NOMO-1 treated with dmso at 0.1 percent for 144 hours (cell line): ENCODE results near the gene MAD2L2.
A peak's percentile ranks its signal among the peaks of the same experiment; 100 is the strongest.

Experiments
- DNase-seq: peaks from one replicate; lab custom pipeline; 2025; ENCODE audit not compliant: unreplicated experiment; lab: John Stamatoyannopoulos, UW

The MAD2L2 gene

DNA sequence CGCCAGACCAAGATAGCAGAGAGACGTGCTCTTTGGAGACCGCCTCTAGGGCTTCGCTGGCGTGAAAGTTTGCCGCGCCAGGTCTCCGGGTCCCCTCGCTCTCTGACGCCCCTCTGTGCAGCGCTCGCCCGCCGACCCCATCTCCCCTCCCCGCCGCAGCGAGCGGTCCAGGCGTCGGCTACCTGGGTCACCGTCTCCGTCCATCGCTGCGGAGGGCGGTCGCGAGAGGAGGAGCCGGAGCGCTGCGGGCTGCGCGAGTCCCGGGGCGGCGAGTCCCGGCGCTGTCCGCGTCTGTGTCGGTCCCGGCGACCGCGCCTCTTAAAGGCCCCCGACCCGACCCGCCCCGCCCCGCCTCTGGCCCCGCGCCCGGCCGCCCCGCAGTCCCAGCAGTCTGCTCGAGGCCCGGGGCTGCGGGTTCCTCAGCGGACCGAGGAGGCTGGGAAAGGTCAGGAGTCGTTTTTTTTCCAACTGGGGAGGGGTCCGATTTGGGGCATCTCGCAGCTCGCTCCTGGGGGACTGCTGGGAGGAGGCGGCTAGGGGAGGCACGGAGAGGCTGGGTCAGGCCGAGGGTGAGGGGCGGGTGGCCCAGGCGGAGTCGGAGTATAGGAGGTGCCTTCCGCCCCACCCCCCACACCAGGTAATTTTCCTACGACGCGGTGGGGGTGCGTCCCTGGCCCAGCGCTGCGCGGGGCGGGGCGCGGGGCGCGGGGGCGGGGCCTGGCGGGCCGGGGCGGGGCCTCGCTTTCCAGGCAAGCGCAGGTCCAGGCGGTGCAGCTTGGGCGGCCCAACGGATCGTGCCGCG lies 26.6 kb downstream of the MAD2L2 start, which contains the start of the genes FBXO2 and FBXO44:
Gene FBXO2, minus strand, starts transcription at position 293 of the 802 bp plus-strand sequence. Its CDS starts 89 bp downstream, at position 204.
Gene FBXO44, plus strand, starts transcription at position 741 of the 802 bp plus-strand sequence. CDS start 959 bp downstream, outside the sequence.
- no peak for DNase-seq

DNA sequence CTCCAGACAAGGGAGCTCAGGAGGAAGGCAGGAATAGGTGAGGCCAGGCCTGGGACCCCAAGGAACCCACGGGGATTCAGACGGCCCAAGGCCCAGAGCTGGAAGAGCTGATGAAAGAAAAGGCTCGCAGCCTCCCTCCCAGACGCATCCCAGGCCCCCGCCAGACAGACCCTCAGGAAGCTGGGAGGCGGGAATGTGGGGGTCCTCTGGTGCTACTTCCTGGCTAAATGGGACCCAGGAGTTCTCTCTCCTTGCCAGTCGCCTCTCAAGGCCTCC lies 27.1 kb downstream of the MAD2L2 start:
- no peak for DNase-seq

DNA sequence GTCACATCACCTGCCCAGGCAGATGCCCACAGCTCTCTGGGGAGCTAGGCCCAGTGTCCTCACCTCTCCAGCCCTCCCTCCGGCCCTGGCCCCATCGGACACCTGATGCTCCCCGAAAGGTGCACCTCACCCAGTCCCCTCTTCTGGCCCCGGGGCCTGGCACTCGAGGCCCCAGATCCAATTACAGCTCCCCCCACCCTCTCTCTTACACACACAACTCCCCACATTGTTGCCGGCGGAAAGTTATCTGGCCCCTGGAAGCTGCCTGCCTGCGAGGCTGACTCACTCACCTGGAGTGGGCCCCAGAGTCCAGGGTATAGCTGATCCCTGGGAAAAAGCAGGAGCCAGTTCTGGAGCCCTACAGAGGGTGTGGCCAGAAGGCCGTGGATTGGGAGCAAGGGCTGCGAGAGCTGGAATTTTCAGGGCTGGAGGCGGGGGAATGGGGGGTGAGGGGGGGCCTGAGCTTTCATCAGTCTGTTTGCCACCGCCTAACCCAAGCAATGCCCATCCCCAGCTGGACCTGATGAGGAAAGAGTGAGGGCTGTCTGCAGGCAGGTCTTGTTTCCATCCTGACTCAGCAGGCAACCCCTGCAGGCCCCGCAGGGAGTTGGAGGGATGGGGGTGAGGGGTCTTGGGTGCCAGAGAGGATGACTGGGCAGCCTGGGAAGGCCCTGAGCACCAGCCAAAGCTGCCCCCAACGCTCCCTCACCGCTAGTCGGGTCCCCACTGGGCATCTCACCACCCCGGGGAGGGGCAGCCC lies 27.7 kb downstream of the MAD2L2 start:
- DNase-seq: no peak

DNA sequence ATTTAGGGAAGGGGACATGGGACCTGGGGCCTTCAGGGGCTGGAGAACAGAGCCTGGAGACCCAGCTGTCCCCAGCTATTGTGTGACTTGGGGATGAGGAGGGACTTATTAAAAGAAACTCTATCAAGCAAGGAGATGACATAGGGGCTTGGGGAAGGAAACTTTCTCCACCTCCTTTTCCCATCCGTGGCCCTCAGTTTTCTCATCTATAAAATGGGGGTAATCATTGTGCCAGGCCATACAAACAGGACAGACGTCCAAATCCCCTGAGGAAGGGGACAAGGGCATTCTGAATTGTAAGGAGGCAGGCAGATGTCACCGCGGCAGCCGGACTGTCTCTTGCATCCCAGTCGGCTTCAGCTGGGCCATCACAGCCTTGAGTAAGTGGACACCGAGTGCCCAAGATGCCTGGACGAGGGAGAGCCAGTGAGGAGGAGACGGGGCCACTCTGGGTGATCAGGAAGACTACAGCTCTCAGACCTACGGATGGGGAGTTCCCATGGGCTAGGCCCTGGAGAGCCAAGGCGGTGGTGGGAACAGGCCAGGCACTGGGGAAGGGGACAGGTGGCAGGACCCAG lies 28.7 kb downstream of the MAD2L2 start:
- no peak for DNase-seq

DNA sequence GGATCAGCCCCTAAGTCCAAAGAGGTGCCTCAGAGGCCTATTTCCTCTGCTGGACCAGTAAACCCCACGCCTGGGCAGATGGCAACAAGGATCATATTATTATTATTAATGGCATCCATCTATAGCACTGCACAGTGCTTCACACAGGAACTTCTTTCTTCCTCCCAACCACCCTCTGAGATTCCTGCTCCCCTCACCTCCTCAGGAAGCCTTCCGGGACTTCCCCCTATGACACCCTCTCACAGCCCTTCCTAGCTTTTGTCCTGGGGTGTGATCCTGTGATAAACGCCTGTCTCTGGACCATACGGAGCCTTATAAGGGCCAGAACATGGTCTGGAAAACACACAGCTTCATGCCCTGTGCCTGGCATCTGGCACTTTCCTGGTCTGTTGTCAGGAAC lies 29.9 kb downstream of the MAD2L2 start:
- DNase-seq: no peak

DNA sequence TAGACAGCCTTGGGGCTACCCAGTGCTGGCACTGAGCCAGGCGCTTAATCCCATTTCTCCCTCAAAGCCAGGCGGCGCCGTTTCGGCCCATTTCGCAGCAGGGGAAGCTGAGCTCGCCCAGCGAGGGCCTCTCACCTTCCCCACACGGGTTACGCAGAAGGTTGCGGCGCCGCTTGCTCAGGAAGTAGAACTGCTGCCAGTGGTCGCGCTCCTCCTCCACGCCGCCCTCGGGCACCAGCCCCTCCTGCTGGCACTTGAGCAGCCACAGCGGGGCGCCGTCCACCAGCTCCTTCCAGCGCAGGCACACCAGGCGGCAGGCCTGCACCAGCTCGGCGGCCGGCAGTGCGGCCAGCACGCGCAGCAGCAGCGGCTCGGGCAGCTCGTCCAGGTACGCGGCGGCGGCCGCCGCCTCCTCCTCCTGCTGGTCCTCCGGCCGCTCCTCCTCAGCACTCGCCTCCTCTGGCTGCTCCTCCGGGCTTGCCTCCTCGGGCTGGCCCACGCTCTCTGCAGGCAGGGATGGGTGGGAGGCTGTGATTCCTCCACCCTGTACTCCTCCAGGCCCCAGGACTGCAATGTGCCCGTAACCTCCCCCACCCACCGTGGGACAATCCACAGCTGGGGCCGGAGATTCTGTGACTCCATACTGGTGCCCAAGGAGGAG lies 30.5 kb downstream of the MAD2L2 start:
- DNase-seq: peak; percentile 90

DNA sequence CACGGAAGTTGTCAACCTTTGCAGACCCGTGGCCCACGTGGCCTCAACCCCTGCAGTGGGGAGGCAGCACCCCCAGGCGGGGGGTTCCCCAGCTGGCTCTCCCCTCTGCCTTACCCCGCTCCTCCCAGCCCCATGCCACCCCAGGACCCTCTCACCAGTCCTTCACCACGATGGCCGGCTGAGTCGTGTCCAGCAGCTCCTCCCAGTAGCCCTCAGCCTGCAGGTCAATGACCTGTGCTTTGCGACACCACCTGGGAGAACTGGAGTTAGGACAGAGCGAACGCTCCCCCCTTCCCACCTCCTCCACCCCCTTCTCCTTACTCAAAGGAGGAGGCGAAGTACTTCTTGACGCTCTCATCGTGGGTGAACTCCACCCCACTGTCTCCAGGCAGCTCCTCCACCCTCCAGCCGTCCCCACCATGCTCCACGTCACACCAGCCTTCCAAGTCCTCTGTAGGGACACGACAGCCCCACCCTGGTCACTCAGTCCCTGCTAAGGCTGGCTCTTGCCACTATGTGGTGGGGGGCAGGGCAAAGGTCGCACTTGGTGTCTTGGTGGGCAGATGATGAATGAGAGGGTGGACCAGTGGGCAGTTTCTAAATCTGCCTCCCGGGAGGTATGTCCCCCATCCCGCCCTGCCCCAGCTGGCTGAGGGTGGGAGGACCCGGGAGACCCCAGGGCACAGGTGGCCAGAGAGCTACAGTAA lies 31.2 kb downstream of the MAD2L2 start:
- DNase-seq: no peak

DNA sequence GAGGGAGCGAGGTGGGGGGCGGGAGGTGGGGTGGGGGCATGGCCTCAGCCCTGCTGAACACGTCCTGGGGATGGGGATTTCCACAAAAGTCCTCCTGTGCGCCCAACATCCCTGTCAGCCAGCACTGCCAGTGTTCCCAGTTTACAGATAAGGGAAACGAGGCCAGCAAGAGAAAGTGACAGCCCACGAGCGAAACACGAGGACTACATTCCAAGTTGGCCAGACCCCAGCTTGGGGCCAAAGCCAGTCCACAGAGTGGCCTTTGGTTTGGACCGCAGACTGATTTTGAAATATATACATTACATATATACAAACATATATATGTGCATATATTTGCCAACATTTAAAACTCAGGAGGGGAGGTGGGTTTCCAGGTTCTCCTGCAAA lies 31.7 kb downstream of the MAD2L2 start:
- no peak for DNase-seq

DNA sequence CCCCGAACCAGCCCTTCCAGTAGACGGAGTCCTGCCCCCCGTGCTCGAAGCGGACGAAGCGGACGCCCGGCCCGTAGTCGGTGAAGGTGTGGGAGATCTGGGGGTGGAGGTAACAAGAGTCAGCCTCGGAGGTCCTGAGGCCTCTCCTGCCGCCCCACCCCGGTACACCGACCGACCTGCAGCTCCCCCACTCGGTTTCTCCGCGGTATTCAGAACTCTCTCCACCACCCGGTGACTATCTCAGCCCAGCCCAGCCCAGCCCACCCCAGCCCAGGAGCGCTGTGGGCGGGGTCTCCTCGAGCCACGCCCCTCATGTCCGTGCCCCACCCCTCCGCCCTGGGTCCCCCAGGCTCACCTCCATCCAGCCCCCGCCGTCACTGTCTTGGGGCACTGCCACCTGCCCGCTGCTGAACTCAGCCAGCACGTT lies 32.2 kb downstream of the MAD2L2 start:
- DNase-seq: no peak

DNA sequence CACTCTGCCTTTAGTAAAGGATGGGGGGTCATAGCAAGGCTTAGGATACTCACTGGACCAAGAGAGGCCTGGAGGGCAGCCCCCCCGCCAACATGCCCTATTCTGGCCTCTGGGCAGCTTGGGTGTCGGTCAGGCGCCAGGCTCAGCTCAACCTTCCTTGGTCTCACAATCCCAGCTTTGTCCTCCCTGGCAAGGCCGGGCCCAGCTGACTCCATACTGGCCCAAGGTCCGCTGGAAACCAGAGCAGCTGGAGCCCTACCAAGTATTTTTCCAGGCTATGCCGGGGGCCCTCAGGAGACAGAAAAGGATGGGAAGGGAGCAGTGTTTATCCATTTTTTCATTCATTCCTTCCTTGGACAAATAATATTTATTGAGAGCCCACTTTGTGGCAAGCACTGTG lies 32.9 kb downstream of the MAD2L2 start:
- DNase-seq: no peak

DNA sequence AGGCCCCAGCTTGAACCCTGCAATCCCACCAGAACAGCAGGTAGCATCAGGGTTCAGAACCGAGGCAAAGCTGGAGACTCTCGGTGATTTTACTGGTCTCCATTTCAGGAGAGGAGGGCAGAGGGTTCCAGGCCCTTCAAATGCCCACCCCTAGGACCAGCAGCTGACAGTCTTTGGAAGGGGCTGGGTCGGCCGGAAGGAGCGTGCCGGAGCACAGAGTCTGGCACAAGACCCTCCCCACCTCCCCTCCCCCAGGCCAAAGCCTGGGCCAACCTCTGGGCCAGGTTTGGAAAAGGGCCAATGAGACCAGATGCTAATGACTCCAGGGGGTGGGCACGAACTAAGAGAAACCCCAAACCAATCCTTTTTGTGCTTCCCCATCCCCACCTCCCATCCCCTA lies 33.6 kb downstream of the MAD2L2 start:
- no peak for DNase-seq

DNA sequence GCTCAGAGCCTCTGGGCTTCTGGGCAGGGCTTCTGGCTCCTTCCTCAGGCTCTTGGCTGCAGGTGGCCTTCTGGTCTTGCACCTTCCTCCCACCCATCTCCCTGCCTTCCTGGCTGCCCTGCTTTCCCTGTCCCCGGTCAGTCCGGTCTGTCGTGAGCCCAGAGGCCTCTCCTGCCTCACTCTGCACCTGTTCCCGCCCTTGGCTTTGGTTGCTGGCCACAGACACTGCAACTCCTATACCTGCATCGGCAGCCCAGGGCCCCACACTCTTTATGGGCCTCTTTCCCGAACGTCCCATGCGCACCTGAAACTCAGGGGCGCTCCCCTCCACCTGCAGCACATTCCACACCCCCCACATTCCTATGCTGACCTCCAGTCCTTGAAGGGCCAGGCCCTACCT lies 34.6 kb downstream of the MAD2L2 start:
- DNase-seq: no peak

DNA sequence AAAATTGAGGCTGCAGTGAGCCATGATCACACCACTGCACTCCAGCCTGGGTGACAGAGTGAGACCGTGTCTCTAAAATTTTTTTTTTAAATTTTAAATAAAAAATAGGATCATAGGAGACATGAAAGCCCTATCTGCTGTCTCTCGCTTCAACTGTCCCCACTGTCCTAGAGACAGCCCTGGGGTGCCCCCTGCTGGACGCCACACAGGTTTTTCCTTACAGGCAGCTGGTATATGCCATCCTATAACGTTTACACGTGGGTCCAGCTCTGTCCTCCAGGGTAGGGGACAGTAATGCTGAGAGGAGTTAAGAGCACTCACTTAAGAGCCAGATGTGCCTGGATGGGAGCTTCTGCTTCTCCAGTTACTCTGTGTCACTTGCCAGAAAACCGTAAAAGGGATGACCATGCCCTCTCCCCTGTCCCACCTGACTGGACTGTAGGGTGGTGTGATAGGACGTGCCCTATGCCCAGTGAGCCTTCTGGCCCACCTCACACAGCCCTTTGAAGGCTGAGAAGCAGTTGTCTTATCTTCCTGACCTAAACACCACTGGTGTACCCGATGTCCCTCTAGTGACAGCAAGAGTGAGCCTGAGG lies 35.2 kb downstream of the MAD2L2 start:
- peak; percentile 65 for DNase-seq

DNA sequence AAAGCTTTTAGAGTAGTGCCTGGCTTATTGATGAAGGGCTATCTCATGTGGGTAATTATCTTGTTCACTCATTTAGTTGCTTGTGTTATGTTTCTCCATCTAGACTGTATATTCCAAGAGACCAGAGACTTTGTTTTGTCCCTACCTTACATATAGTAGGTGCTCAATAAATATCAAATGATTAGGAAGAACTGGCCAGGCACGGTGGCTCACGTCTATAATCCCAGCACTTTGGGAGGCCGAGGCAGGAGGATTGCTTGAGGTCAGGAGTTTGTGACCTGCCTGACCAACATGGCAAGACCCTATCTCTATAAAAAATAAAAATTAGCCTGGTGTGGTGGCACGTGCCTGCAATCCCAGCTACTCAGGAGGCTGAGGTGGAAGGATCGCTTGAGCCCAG lies 35.7 kb downstream of the MAD2L2 start:
- DNase-seq: no peak

DNA sequence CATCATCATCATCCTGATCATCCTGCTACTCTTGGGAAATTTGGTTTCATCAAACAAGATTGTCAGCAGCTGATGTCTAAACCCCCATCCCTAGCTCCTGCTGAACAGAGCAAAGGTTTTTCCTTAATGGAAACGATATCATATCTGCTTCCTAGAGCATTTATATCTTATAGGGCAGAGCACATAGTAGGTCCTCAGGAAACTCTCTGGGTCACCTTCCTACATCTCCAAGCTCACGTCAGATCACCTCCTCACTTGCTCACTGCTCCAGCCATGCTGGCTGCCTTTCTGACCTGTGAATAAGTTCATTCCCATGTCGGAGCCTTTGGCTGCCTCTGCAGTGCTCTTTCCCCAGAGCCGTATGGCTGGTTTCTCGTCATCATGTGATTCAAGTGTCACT lies 37.2 kb downstream of the MAD2L2 start:
- DNase-seq: no peak

DNA sequence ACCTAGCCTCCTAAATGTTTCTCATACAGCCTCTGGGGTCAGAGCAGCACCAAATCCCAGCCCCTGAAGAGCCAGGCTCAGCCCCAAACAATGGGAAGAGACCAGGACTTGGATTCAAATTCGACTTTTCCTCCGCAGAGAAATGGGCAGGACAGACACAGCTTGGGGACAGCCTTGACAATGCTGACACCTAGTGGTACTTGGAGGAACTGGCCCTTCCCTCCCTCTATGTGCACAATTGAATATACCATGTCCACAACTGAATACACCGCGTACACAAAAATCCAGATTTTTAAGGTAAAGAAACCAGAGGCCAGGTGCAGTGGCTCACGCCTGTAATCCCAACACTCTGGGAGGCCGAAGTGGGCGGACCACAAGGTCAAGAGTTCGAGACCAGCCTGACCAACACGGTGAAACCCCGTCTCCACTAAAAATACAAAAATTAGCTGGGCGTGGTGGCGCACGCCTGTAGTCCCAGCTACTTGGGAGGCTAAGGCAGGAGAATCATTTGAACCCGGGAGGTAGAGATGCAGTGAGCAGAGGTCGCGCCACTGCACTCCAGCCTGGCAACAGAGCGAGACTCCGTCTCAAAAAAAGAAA lies 38.4 kb downstream of the MAD2L2 start:
- peak; percentile 28 for DNase-seq

DNA sequence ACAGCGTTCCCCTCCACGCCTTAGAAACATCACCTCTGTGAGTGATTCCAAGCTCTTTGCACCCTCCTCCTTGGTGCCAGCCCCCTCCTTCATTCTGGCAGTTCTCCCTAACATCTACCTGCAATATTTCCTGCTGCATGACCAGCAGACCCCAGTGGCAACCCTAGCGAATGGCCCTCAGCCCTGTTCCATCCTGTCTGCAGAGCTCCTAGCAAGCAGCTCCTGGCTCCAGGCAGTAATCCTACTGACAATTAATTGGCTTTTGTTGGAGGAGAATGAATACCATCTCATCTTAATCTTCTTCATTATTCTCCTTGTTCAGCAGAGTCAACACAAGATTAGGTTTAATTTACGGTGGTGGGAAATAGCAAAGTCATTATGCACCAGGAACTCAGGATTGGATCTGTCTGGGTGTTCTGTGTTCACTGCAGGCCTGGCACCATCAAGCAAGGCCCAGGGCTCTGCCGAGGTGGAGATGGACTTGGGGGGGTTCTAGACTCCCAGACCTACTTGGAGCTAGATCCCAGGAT lies 39.1 kb downstream of the MAD2L2 start:
- no peak for DNase-seq

DNA sequence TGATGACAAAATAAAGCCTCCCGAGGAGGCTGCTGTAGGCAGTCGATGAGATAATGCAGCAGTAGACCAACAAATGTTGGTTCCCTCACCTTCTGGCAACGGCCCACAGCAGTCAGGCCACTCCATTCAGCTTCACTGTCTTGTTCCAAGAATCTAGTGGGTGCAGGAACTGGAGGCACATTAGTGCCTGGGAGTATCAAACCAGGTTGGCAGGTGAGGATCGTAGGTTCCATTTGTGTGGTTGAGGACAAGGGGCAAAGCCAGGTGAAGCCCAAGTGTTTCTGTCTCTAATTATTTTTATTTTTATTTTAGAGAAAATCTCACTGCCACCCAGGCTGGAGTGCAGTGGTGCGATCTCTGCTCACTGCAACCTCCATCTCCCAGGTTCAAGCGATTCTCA lies 40.0 kb downstream of the MAD2L2 start:
- no peak for DNase-seq

DNA sequence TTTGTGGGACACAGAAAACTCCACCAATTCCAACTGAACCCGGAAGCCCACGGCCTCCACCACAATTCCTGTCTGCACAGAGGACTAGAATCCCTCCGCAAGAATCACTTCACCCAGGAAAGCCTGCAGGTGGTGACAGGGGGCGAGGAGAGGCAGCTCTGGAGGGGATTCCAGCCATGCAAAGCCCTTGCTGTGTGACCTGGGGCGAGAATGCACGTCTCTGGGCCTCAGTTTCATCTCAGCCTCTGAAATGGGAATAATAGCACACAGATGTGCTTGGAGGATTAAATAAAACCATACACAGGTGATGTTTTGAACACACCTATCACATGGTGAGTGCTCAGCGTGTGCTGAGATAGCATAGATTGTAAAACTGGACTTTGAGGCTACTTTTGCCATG lies 40.8 kb downstream of the MAD2L2 start:
- no peak for DNase-seq

DNA sequence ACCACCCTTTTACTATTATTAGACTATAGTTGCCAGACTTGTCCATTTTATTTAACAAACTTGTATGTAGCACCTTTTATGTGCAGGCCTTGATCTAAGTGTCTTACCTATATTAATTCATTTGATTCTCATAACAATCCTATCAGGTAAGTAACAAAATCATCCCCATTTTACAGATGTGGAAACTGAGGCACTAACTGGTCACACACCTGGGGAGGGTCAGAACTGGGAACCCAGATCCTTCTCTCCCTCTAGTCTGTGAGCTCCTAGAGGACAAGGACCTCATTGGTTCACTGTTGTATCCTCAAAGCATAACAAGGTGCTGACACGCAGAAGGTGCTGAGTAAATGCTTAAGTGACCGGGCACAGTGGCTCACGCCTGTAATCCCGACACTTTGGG lies 41.6 kb downstream of the MAD2L2 start:
- no peak for DNase-seq
